ENCODE measurements around the gene USPL1.

USPL1 gene

GRCh38 chr13:30700364-30700763 is 82.6 kb downstream of the USPL1 start:
- TF ChIP-seq, protein P1, sequence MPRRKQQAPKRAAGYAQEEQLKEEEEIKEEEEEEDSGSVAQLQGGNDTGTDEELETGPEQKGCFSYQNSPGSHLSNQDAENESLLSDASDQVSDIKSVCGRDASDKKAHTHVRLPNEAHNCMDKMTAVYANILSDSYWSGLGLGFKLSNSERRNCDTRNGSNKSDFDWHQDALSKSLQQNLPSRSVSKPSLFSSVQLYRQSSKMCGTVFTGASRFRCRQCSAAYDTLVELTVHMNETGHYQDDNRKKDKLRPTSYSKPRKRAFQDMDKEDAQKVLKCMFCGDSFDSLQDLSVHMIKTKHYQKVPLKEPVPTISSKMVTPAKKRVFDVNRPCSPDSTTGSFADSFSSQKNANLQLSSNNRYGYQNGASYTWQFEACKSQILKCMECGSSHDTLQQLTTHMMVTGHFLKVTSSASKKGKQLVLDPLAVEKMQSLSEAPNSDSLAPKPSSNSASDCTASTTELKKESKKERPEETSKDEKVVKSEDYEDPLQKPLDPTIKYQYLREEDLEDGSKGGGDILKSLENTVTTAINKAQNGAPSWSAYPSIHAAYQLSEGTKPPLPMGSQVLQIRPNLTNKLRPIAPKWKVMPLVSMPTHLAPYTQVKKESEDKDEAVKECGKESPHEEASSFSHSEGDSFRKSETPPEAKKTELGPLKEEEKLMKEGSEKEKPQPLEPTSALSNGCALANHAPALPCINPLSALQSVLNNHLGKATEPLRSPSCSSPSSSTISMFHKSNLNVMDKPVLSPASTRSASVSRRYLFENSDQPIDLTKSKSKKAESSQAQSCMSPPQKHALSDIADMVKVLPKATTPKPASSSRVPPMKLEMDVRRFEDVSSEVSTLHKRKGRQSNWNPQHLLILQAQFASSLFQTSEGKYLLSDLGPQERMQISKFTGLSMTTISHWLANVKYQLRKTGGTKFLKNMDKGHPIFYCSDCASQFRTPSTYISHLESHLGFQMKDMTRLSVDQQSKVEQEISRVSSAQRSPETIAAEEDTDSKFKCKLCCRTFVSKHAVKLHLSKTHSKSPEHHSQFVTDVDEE (CRISPR knock-in tag; IDR thresholded peaks at IDR 0.05) = no peak
- no peak for TF ChIP-seq CSRNP3 (CRISPR knock-in tag; IDR thresholded peaks at IDR 0.05)
- no peak for ATAC-seq

DNA sequence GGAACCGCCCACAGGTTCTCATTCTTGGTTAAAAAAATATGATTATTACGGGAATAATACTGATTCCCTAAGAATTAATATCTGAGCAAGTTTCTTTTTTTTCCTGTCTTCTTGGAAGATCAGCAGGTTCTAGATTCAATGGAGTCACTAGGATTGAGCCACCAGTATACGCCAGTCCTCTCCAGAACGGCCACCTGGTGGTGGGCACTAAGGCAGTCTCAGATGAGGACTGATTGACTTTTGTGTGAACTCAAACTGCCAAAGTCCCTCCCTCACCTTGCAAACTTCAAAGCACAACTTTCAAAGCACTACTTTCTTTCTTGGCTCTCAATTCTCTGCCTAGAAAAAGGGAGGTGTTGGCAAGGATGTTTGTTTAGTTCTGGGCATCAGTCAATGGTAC is 84.3 kb downstream of the USPL1 start:
- ATAC-seq = no peak

DNA sequence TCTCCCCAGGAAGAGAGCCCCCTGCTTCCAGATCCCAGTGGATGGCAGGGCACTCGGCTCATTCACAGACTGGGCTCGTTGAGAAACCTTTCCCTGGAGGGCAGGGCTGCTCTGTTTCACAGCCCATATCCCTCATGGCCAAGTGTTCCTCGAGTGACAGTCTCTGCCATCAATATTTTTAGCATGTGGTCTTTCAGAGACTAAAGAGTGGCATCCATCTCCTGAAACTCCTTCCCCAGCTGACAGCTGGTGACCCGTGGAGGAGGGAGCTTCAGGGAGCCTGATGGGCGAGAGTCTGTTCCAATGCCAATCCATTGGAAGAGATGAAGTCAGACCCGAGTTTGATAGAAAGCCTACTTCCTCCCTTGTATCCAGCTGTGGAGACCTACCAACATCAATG is 86.9 kb downstream of the USPL1 start:
- ATAC-seq = no peak
- TF ChIP-seq, protein P2, sequence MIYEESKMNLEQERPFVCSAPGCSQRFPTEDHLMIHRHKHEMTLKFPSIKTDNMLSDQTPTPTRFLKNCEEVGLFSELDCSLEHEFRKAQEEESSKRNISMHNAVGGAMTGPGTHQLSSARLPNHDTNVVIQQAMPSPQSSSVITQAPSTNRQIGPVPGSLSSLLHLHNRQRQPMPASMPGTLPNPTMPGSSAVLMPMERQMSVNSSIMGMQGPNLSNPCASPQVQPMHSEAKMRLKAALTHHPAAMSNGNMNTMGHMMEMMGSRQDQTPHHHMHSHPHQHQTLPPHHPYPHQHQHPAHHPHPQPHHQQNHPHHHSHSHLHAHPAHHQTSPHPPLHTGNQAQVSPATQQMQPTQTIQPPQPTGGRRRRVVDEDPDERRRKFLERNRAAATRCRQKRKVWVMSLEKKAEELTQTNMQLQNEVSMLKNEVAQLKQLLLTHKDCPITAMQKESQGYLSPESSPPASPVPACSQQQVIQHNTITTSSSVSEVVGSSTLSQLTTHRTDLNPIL (CRISPR knock-in tag; IDR thresholded peaks at IDR 0.05; ENCODE audit: low read depth) = no peak
- no peak for TF ChIP-seq PATZ1 (CRISPR knock-in tag; IDR thresholded peaks at IDR 0.05; ENCODE audit: borderline replicate concordance)
- no peak for TF ChIP-seq CSDC2 (CRISPR knock-in tag; IDR thresholded peaks at IDR 0.05)
- TF ChIP-seq PPARA (CRISPR knock-in tag; IDR thresholded peaks at IDR 0.05; ENCODE audit: borderline replicate concordance) = no peak
- no peak for TF ChIP-seq ZNF8 (CRISPR knock-in tag; IDR thresholded peaks at IDR 0.05)
- TF ChIP-seq ZFP3 (CRISPR knock-in tag; IDR thresholded peaks at IDR 0.05) = no peak
- no peak for TF ChIP-seq OSR1 (CRISPR knock-in tag; IDR thresholded peaks at IDR 0.05)
- no peak for TF ChIP-seq TCF4 (CRISPR knock-in tag; IDR thresholded peaks at IDR 0.05; ENCODE audit: borderline replicate concordance)
- TF ChIP-seq ISL1 (CRISPR knock-in tag; IDR thresholded peaks at IDR 0.05) = no peak

More for the DNA sequence above, 84.3 kb downstream of the USPL1 start:
- TF ChIP-seq TCF4 (CRISPR knock-in tag; IDR thresholded peaks at IDR 0.05; ENCODE audit: borderline replicate concordance) = no peak
- TF ChIP-seq PATZ1 (CRISPR knock-in tag; IDR thresholded peaks at IDR 0.05; ENCODE audit: borderline replicate concordance) = no peak
- TF ChIP-seq, protein P2 (CRISPR knock-in tag; IDR thresholded peaks at IDR 0.05; ENCODE audit: low read depth) = no peak
- TF ChIP-seq, protein P1 (CRISPR knock-in tag; IDR thresholded peaks at IDR 0.05) = no peak
- TF ChIP-seq ESRRG (CRISPR knock-in tag; IDR thresholded peaks at IDR 0.05) = no peak
- no peak for TF ChIP-seq BACH2 (CRISPR knock-in tag; IDR thresholded peaks at IDR 0.05; ENCODE audit: borderline replicate concordance)
- no peak for TF ChIP-seq RARB (CRISPR knock-in tag; IDR thresholded peaks at IDR 0.05)
- no peak for TF ChIP-seq ZNF565 (CRISPR knock-in tag; conservative IDR thresholded peaks at IDR 0.05; ENCODE audit: low read depth)
- no peak for TF ChIP-seq CSRNP3 (CRISPR knock-in tag; IDR thresholded peaks at IDR 0.05)
- TF ChIP-seq CSDC2 (CRISPR knock-in tag; IDR thresholded peaks at IDR 0.05) = no peak
- no peak for TF ChIP-seq SNAI2 (CRISPR knock-in tag; IDR thresholded peaks at IDR 0.05)
- no peak for TF ChIP-seq PPARA (CRISPR knock-in tag; IDR thresholded peaks at IDR 0.05; ENCODE audit: borderline replicate concordance)
- TF ChIP-seq ZC3H10 (CRISPR knock-in tag; IDR thresholded peaks at IDR 0.05) = no peak

All from SK-N-SH treated with all-trans-retinoic acid at 6 μM for 48 hours (cell line).